MM.1S (cell line): ENCODE data around the gene KLHL24.

Source experiments
- EZH2 ChIP-seq: fragments of 300-600 bp; sonication (generic); optimal IDR thresholded peaks from 2 replicates; pipeline ENCODE3; 2017; ENCODE audit warnings: low read depth, mild to moderate bottlenecking, antibody characterized with exemption, low read length, mixed read lengths
- TF ChIP-seq, protein P1 (sequence below): fragments of 300-600 bp; sonication (generic); IDR thresholded peaks from 2 replicates; pipeline ENCODE4 v1.5.1; 2016; ENCODE audit warnings: antibody characterized with exemption, low read length, mixed read lengths

DNA sequence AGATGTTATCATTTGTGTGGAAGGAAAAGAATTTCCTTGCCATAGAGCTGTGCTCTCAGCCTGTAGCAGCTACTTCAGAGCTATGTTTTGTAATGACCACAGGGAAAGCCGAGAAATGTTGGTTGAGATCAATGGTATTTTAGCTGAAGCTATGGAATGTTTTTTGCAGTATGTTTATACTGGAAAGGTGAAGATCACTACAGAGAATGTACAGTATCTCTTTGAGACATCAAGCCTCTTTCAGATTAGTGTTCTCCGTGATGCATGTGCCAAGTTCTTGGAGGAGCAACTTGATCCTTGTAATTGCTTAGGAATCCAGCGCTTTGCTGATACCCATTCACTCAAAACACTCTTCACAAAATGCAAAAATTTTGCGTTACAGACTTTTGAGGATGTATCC lies 15.1 kb downstream of the KLHL24 start:
- TF ChIP-seq EZH2: no peak
- TF ChIP-seq, protein P1, sequence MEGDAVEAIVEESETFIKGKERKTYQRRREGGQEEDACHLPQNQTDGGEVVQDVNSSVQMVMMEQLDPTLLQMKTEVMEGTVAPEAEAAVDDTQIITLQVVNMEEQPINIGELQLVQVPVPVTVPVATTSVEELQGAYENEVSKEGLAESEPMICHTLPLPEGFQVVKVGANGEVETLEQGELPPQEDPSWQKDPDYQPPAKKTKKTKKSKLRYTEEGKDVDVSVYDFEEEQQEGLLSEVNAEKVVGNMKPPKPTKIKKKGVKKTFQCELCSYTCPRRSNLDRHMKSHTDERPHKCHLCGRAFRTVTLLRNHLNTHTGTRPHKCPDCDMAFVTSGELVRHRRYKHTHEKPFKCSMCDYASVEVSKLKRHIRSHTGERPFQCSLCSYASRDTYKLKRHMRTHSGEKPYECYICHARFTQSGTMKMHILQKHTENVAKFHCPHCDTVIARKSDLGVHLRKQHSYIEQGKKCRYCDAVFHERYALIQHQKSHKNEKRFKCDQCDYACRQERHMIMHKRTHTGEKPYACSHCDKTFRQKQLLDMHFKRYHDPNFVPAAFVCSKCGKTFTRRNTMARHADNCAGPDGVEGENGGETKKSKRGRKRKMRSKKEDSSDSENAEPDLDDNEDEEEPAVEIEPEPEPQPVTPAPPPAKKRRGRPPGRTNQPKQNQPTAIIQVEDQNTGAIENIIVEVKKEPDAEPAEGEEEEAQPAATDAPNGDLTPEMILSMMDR: no peak
